Astrocyte (in vitro differentiated cells and primary cell): ENCODE data around the gene CDKN1A.

Source experiments
- CTCF ChIP-seq: IDR thresholded peaks from 2 replicates; pipeline ENCODE4 v1.5.1; 2011; ENCODE audit warnings: low read depth, mild to moderate bottlenecking, inconsistent platforms, low read length, moderate library complexity; ENCODE audit not compliant: insufficient read depth
- EZH2 ChIP-seq: IDR thresholded peaks from 2 replicates; pipeline ENCODE4 v1.6.1; 2012; ENCODE audit warnings: mild to moderate bottlenecking, low read length, inconsistent platforms; ENCODE audit not compliant: insufficient read depth

GRCh38 chr6:36729161-36729524, 50.6 kb downstream of the CDKN1A start:
- TF ChIP-seq CTCF, result no peak
- TF ChIP-seq EZH2, result no peak
